Fibroblast of mammary gland (primary cell): ENCODE data around the gene CLSTN2.

Experiments used
- DNase-seq: peaks from one replicate; pipeline ENCODE4 v3.0.0-alpha.2; 2010; ENCODE audit warnings: low read depth
- H3K4me3 ChIP-seq: 2 replicates; pipeline ENCODE4 v1.5.1; 2011; ENCODE audit warnings: low read depth, mild to moderate bottlenecking, low read length, moderate library complexity; ENCODE audit not compliant: control insufficient read depth
- CTCF ChIP-seq: conservative IDR thresholded peaks from 2 replicates; pipeline ENCODE4 v1.5.1; 2011; ENCODE audit warnings: low read depth, low read length, inconsistent platforms; ENCODE audit not compliant: control insufficient read depth, insufficient read depth

Gene CLSTN2

GRCh38 chr3:140244893-140245292 is 309.9 kb downstream of the CLSTN2 start:
- H3K4me3 ChIP-seq, result no peak overlapping the region
- DNase-seq, result no peak
- TF ChIP-seq CTCF, result no peak

- no peak for TF ChIP-seq CTCF
- no peak overlapping the region for H3K4me3 ChIP-seq
- DNase-seq, result no peak
Measured at GRCh38 chr3:140246578-140246977, 311.6 kb downstream of the CLSTN2 start.

GRCh38 chr3:140247775-140248174 is 312.8 kb downstream of the CLSTN2 start:
- no peak for TF ChIP-seq CTCF
- DNase-seq, result no peak
- H3K4me3 ChIP-seq, result no peak overlapping the region

- TF ChIP-seq CTCF, result no peak
- no peak overlapping the region for H3K4me3 ChIP-seq
- peak; percentile 8 for DNase-seq
Measured at GRCh38 chr3:140249188-140249587, 314.2 kb downstream of the CLSTN2 start.

GRCh38 chr3:140250010-140250855 is 315.2 kb downstream of the CLSTN2 start:
- TF ChIP-seq CTCF, result no peak
- H3K4me3 ChIP-seq, result no peak overlapping the region
- no peak for DNase-seq

GRCh38 chr3:140250945-140251344 is 316.0 kb downstream of the CLSTN2 start:
- no peak overlapping the region for H3K4me3 ChIP-seq
- TF ChIP-seq CTCF, result no peak
- DNase-seq, result no peak
